Activated naive CD4-positive, alpha-beta T cell treated with anti-CD3 and anti-CD28 coated beads, Interleukin-2, amount 50 U/mL, for 16 hours (primary cell): ENCODE data around the gene NUP93.
"Not testable (repeated sequence)": the region's sequence is repeated elsewhere in the genome, so short reads cannot be mapped to it uniquely, and the experiment has no call there.

ENCODE experiments used
- DNase-seq: peaks from one replicate; pipeline ENCODE4 v3.0.0-alpha.2; 2020

The NUP93 gene

DNA sequence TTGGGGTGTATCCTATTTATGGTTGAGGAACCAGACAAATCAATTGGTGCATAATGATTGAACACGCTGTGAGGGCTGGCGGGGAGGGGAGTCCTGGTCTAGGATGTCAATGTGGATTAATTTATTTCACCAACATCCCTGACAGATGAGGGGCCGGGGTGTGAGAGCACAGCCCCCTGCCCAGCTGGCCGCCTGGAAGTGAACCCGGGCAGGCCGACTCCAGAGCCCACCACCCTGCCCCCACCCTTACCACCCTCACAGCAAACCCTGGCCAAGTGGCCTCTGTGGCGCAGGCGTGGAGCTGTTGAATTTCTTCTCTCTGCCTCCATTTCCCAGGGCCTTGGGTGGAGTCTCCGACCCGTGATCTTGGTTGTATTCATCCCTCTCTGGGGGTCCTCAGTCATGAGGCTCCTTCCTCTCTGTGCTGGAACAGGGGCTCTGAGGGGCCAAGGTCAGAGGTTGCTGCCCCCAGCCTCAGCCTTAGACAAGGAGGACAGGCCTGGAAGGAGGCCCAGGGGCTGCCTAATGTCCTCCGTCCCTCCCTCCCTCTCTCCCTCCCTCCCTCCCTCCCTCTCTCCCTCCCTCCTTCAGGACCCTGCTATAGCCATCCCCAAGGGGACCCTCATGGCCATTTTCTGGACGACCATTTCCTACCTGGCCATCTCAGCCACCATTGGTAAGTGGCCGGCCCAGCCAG is 147.7 kb downstream of the NUP93 start:
- no peak for DNase-seq

DNA sequence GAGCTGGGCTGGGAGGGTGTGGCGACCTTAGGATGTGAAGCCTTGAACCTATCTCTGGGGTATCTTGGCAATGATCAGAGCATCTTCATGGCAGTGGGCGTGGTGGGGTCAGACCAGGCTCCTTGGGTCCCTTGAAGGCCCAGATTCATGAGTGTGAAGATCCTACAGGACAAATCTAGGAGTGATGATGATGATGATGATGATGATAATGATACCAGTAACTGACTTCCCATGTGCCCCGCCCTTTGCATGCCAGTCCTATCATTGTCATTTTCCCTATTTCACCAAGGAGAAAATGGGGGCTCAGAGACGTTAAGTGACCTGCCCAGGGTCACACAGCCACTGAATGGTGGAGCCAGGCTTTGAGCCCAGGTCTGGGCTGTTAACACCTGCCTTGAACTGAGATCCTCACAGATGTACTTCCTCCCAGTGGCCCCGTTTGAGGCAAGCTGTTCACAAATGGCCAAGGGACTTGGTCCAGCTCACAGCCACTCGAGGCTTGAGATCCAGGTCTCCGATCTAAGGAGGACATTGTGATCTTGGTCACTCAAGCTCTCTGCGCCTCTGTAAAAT is 148.4 kb downstream of the NUP93 start:
- DNase-seq: no peak

DNA sequence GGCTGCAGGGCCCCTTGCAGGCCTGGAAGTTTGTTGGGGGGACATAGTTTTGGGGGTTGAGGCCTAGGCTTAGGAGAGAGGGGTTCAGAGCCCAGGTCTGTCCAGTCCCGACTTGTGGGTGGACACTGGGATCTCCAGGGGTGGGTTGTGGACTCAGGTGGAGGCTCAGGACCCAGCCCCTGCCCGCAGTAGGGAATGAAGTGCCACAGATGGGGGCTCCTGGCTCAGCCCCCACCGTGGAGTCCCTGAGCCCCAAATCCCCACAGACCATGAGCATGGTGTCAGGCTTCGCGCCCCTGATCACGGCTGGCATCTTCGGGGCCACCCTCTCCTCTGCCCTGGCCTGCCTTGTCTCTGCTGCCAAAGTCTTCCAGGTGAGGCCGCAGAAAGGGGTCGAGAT is 149.3 kb downstream of the NUP93 start:
- no peak for DNase-seq

DNA sequence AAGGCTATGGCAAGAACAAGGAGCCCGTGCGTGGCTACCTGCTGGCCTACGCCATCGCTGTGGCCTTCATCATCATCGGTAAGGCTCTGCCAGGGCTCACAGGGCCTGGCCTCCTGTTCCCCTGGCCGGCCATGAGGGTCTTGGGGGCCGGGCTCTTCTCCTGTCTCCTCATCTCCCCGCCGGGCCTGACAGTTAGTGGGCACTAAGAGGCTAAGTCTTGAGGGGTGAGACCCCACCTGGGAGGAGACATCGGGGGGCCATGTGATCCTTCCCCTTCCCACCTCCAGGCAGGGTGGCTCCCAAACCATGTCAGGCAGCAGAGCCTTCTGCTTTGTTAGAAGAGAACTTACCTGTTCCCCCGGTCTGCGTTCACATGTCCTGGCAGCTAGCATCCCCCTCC is 150.2 kb downstream of the NUP93 start:
- no peak for DNase-seq

DNA sequence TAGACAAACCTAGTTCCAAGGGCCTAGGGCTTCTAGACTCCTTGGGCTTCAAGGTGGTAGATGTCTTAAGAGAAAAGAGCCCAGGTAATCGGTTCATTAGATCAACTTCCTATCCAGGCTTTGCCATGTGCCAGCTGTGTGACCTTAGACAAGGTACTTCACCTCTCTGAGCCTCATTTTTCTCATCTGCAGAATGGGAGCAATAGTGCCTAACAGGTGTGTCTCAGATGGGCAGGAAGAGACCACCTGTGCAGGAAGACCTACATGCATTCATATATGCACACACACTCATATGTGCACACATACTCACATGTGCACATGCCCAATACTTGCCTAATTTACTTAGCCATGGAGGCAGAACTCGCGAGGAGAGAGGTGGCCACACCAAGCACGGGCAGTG is 150.8 kb downstream of the NUP93 start:
- DNase-seq: no peak

DNA sequence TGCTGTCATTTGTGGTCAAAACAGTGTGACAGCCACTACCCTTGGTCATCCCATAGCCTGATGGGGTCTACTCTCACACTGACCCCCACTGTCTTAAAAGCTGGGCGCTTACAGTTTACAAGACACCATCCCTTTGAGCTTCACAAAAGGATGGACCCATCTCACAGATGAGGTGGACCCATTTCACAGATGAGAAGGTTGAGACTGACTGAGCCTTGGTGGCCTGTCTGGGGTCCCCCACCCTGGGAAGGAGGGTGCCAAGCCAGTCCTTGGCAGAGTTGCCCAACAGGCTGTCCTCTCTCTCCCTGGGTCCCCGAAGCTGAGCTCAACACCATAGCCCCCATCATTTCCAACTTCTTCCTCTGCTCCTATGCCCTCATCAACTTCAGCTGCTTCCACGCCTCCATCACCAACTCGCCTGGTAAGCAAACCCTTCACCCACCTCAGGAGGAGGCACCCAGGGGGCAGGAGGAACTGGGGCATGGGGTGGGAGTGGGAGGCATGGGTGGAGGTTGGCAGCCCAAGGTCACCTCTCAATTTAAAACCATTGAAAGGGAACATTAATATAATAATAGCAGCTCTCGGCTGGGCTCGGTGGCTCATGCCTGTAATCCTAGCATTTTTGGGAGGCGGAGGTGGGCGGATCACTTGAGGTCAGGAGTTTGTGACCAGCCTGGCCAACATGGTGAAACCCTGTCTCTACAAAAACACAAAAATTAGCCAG is 152.3 kb downstream of the NUP93 start:
- no peak for DNase-seq

DNA sequence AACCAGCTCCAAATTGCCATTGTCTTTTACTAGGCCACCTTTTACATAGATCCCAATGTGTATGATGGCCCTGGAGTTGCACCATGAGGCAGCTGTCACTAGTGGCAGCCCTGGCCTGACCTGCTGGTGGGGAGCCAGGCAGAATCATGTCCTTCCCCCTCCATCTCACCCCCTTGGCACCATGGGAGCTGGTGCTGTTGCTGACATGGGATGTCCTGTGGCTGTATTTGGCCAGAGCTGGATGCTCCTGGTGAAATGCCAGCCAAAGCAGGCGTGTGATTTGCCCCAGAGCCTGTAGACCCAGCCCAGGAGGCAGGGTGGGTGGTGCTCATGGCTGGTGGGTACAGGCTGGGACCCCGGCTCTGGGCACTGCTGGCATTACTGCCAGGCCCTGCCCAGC is 153.7 kb downstream of the NUP93 start:
- DNase-seq: no peak

DNA sequence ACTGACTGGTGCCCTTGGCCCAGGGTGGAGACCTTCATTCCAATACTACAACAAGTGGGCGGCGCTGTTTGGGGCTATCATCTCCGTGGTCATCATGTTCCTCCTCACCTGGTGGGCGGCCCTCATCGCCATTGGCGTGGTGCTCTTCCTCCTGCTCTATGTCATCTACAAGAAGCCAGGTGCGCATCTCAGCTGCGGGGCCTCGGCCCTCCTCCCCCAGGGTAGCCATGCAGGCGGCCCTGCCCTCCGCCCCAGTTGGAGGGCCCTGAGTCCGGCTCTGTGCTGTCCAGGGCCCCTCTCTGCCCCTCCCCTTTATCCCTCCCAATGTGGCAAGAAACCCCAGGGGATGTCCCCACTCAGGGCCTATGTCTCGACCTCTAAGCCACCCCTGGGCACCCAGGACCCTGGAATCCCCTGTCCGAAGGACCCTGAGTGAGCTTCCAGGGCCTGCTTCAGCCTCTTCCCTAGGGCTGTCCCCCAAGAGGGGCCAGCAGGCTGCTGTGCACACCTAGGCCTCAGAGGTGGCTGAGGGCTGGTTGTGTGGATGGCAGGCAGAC is 154.2 kb downstream of the NUP93 start:
- no peak for DNase-seq

DNA sequence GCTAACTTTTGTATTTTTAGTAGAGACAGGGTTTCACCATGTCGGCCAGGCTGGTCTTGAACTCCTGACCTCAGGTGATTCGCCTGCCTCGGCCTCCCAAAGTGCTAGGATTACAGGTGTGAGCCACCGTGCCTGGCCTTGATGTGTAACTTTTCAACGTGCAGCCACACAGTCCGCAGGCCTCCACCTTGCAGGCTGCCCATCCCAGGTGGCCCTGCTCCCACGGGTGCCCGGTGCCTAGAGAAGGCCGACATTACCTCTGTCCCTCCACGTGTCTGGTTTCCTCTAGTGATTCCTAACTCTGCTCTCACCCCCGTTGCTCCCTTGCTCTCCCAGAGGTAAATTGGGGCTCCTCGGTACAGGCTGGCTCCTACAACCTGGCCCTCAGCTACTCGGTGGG is 155.0 kb downstream of the NUP93 start:
- not testable (repeated sequence) for DNase-seq

DNA sequence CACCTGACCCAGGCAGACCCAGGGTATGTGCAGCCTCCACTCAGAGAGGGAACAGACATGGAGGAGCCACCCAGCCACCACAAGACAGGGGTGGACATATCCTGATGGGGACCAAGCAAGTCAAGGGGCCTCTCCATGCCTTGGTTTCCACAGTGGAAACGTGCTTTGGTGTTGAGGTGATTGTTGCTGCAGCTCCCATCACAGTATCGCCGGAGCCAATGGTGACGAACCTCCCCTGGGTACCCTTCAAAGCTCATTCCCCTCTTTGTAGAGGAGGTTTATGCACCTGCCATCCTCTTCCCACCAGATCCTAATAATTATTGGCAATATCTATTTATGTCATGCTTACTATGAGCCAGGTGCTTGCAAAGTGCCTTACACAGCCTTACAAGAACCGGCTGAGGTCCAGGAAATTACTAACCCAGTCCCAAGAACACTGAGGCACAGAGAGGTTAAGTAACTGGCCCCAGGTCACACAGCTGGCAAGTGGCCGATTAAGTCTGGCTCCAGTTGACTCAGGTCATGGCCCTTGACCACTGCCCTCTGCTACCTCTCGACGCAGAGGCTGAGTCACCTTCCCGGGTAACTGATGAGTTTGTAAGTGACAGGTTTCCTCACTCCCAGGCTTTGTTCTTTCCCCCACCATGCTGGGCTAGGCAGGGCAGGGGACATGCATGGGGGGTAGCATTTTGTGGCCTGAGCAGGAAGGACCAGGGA is 155.7 kb downstream of the NUP93 start:
- DNase-seq: no peak

DNA sequence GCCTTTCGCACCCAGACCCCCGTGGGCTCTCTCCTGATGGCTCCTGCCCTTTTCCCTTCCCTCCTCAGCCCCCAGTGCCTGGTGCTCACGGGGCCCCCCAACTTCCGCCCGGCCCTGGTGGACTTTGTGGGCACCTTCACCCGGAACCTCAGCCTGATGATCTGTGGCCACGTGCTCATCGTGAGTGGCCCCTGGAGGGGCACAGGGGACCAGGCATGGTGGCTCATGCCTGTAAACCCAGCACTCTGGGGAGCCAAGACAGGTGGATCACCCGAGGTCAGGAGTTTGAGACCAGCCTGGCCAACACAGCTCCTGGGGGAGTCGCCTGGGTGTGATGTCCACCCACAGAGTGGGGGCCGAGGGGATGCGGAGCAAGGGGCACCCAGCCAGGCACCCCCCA is 156.4 kb downstream of the NUP93 start:
- no peak for DNase-seq

DNA sequence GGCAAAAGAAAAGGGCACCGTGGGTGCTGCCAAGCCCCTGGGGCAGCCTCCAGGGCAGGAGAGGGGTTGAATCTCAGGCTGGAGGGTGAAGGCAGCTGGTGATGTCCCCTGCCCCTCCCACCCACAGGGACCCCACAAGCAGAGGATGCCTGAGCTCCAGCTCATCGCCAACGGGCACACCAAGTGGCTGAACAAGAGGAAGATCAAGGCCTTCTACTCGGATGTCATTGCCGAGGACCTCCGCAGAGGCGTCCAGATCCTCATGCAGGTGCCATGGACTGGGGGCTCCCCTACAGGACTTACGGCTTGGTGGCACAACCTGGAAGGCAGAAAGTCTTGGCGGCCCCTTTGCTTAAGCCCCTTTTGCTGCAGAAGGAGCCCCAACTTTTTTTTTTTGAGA is 156.9 kb downstream of the NUP93 start:
- DNase-seq: no peak

DNA sequence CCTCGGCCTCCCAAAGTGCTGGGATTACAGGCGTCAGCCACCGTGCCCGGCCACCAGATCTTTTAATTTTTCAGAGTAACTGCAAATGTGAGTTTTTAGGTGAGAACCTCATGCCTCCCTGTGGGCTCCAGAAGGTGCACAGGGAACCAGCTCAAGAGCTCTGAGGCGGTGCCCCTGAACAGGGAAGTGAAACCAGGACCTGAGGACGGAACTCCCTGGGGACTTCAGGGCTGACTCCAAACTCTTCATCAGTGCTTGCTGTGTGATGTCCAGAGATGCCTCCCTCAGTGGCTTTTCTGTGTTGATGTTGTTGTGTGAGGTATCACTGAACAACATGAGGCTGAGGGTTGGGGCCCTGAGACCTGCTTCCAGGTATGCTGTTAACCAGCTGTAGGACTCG is 158.9 kb downstream of the NUP93 start:
- no peak for DNase-seq

DNA sequence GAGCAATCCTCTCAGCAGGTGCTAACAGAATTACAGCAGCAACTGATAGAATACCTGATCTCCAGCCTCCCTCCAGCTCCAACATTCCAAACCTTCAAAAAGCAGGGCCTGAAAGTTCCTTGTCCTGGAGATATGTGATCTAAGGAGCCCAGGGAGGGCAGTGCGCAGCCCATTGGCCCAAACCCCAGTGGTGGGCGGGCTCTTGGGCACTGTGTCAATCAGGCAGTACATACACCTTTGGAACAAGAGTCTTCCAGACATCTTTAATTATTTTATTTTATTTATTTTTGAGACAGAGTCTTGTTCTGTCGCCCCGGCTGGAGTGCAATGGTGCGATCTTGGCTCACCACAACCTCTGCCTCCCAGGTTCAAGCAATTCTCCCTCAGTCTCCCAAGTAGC is 159.3 kb downstream of the NUP93 start:
- DNase-seq: no peak

DNA sequence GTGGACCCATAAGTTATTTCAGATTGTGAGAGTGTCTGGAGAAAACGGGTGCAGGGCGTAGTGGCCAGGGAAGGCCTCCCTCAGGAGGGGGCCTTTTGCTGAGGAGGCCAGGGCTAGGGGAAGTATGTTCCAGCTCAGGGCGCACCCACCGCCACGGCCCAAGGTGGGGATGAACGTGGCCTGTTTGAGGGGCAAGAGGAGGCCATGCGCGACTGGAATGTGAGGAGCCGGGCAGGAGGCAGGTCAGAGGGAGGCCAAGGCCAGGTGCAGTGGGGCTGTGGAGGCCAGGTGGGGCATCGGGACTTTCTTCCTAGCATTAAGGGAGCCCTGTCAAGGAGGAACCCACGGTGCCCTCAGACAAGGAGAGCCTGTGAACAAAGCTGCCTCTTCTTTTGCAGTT is 161.8 kb downstream of the NUP93 start:
- DNase-seq: no peak

DNA sequence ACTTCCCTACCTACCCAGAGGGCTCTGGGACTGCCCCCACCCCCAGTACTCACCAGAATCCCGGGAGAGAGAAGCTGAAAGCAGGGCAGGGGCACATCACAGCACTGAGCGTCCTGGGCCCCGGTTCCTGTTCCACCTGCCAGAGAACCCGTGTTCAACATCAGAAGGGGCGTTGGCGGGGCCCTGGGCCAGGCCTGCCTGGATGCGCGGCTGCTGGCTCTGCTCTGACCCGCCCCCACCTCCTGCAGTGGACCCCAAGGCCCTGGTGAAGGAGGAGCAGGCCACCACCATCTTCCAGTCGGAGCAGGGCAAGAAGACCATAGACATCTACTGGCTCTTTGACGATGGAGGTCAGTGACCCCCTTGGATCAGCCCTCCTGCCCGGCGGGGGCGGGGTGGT is 162.8 kb downstream of the NUP93 start:
- no peak for DNase-seq

DNA sequence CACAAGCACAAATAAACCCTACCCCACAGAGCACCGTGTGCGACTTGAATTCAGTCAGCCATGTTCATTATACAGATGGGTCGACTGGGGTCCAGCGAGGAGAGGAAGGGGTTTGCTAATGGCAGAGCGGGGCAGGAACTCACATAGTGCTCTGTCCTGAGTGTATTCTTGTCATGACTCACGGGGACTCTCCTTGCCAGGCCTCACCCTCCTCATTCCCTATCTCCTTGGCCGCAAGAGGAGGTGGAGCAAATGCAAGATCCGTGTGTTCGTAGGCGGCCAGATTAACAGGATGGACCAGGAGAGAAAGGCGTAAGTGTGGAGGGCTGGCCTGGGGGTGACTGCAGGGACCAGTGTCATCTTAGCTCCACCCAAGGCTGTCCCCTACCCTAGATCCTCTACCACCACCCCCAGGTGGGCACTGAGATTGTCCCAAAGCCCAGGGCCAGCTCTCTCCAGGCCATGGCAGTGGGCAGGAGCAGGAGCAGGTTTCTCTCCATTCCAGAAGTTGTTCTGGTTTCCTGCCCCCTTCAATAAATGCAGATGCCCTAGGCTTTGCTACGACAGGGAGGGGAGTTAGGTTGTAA is 164.5 kb downstream of the NUP93 start:
- DNase-seq: no peak

DNA sequence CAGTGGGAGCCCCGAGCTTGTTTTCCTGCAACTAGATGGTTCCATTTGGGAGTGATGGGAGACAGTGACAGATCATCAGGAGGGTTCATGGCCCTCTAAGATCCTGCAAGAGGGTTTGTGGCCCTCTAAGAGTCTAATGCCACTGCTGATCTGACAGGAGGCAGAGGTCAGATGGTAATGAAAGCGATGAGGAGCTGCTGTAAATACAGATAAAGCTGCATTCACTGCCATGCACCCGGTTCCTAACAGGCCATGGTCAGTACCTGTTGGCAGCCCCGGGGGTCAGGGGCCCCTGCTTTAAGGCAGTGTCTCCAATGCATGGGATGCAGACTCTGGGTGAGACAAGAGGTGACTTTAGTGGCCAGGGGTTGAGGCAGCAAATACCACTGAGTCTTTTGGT is 165.9 kb downstream of the NUP93 start:
- DNase-seq: no peak

DNA sequence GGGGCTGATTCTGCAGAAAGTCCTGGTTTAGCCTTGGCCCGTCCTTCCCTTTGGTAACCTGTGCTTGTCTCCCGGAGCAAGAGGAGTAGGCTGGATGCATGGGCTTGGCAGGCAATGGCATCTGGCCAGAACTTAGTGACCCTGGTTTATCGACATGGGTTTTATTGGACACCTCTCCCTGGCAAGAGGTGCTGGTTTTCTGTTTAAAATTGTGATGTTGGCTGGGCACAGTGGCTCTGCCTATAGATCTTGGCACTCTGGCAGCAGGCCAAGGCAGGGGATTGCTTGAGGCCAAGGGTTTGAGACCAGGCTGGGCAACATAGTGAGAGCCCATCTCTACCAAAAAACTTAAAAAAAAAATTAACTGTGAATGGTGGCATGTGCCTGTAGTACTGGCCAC is 166.3 kb downstream of the NUP93 start:
- no peak for DNase-seq

DNA sequence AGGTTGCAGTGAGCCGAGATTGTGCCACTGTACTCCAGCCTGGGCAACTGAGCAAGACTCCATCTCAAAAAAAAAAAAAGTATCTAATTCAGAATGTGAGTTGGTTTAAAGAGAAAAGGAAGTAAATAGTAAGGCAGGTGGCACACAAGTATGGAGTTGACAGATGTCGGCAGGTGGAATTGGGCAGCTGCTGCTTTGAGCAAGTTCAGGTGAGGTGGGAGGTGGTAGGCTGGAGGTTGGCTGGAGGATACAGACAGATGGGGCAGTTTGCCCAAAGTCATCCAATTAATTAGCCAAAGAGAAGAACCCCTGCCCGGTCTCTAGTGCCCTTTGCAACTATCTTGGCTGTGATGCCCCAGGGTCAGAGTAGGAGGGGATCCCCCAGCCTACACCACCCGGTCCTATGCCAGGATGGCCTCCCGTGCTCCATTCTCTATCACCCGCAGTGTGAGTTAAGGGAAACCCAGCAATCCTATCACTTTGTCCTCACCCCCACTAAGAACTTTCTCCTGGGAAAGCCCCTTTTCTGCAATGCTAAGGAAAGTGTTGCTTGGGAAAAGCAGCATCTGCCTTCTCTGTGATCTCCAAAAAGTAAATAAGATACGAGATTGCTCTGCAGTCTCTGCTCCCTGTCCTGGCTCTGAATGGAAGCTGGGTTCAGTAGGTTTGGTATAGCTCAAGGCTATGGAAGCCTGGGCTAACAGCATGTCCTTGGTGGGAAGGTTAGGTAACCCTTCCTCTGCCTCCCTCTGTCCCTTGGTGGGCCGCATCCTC is 167.3 kb downstream of the NUP93 start:
- DNase-seq: no peak

DNA sequence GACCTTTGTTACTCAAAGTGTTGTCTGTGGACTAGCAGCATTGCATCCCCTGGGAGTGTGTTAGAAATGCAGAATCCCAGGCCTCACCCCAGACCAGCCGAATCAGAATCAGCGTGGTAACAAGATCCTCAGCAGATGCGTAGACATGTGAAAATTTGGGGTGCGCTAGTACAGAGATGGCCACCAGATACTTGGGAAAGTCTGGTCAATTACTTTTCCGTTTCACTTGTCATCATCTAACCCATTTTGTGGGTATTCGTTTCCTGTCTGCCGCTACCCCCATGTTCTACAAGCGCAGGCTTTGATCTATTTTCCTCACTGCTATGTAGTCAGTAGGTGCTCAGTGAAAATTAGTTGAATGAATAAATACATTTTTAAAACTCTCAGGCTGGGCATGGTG is 168.9 kb downstream of the NUP93 start:
- no peak for DNase-seq
